Breast epithelium (tissue), 4 donors: Measurements from ENCODE around the gene RNF128. TPM values are rescaled to one million over a fixed set of nuclear protein-coding genes. Genes with fewer than 3 reads are reported as not detected.

Source experiments
- DNase-seq, 2 donors: peaks; one replicate each; pipeline ENCODE4 v3.0.0-alpha.2; 2019; ENCODE audit warnings: low spot score in 2 of 2
- H3K27ac ChIP-seq, 2 donors: fragments of 200-600 bp; sonication (generic) in 1 of 2; one replicate each; pipeline ENCODE4 v1.5.1; 2016 to 2019; ENCODE audit warnings: mild to moderate bottlenecking in 1 of 2
- H3K27me3 ChIP-seq, 2 donors: fragments of 200-600 bp; sonication (generic) in 1 of 2; one replicate each; pipeline versions ENCODE4 v1.5.1 to v1.6.0; 2017 to 2019; ENCODE audit warnings: control low read depth in 1 of 2, mild to moderate bottlenecking in 1 of 2
- H3K36me3 ChIP-seq: fragments of 200-600 bp; one replicate; pipeline ENCODE4 v1.5.1; 2019
- H3K4me1 ChIP-seq, 2 donors: fragments of 200-600 bp; sonication (generic); one replicate each; pipeline ENCODE4 v1.5.1; 2016 to 2019; ENCODE audit warnings: control low read depth in 1 of 2
- H3K4me3 ChIP-seq, 3 donors: fragments of 200-600 bp; sonication (generic); 1 replicate in 2 of 3; 2 replicates in 1 of 3; pipeline ENCODE4 v1.5.1; 2016 to 2019; ENCODE audit warnings: mild to moderate bottlenecking in 3 of 3, moderate library complexity in 2 of 3
- H3K9me3 ChIP-seq, 2 donors: fragments of 200-600 bp; sonication (generic) in 1 of 2; one replicate each; pipeline ENCODE4 v1.5.1; 2016 to 2019; ENCODE audit warnings: control low read depth in 1 of 2
- CTCF ChIP-seq, 3 donors: fragments of 450-650 bp; IDR thresholded peaks; one replicate each; pipeline ENCODE4 v1.5.1; 2016 to 2017; ENCODE audit warnings: antibody characterized with exemption in 3 of 3, mild to moderate bottlenecking in 3 of 3, moderate library complexity in 3 of 3
- POLR2A ChIP-seq: fragments of 450-650 bp; IDR thresholded peaks from one replicate; pipeline ENCODE4 v1.6.1; 2016; ENCODE audit warnings: antibody characterized with exemption, mild to moderate bottlenecking, moderate library complexity
- POLR2AphosphoS5 ChIP-seq, 3 donors: sonication (generic); formaldehyde crosslinking; IDR thresholded peaks; one replicate each; pipeline ENCODE4 v1.6.1; 2017; ENCODE audit warnings: antibody characterized with exemption in 3 of 3
- intact Hi-C: fragments of 100-400 bp; cut with DNase I; formaldehyde crosslinking; loops from one replicate; pipeline ENCODE4 v1.15.1; 2023; ENCODE audit warnings: low total_unique reads
- total RNA-seq, 3 donors: library from RNA; depleted of rRNA; stranded (reverse); fragments of >200 nt; gene quantifications; one replicate each; pipeline ENCODE4 v1.1.0, GENCODE V29; 2016

RNF128 gene, protein sequence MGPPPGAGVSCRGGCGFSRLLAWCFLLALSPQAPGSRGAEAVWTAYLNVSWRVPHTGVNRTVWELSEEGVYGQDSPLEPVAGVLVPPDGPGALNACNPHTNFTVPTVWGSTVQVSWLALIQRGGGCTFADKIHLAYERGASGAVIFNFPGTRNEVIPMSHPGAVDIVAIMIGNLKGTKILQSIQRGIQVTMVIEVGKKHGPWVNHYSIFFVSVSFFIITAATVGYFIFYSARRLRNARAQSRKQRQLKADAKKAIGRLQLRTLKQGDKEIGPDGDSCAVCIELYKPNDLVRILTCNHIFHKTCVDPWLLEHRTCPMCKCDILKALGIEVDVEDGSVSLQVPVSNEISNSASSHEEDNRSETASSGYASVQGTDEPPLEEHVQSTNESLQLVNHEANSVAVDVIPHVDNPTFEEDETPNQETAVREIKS
- 10 to 100 TPM in 1 of 3 donors, 1 to 10 TPM in 2; 1.1 to 17.1 (median 3.9) TPM for total RNA-seq

DNA sequence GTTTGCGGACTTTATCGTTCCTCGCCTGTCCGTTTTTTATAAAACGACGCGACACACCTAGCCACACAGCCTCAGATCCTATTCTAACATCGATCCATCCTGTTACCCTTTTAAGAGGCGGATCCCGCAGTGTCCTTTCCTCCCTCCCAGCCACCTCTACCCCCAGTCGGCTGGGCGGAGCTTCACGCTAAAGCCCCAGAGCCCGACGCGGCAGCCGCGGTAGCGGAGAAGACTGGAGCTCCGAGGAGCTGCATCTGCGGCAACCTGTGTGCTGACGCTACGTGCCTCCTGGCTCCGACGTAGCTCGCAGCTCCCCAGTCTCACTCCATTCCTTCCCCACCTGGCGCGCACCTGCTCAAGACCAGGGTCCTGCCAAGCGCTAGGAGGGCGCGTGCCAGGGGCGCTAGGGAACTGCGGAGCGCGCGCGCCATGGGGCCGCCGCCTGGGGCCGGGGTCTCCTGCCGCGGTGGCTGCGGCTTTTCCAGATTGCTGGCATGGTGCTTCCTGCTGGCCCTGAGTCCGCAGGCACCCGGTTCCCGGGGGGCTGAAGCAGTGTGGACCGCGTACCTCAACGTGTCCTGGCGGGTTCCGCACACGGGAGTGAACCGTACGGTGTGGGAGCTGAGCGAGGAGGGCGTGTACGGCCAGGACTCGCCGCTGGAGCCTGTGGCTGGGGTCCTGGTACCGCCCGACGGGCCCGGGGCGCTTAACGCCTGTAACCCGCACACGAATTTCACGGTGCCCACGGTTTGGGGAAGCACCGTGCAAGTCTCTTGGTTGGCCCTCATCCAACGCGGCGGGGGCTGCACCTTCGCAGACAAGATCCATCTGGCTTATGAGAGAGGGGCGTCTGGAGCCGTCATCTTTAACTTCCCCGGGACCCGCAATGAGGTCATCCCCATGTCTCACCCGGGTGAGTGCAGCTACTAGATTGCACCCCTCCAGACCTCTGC, at the start of gene RNF128:
TSS of gene RNF128 (plus strand) at position 217 of the 953 bp plus-strand sequence. CDS start at position 430, 213 bp downstream.
- Histone ChIP-seq H3K9me3 (no peaks in the 10 kb centered on the region), H3K36me3 (no peaks in the 10 kb centered on the region), H3K27me3 (peaks cover 0 to 68% of the 10 kb centered on the region in 2 donors), H3K27ac (peak within 1 kb of the TSS; percentile 22 to 66), H3K4me3 (peak within 1 kb of the TSS; percentile 37 to 65 (median 58)), H3K4me1 (no peaks in the 10 kb centered on the region)
- intact Hi-C loops, result no loop called here
- TF ChIP-seq CTCF (IDR thresholded peaks at IDR 0.05) (no peak), POLR2AphosphoS5 (IDR thresholded peaks at IDR 0.05) (no peak), POLR2A (no peak)
- DNase-seq, result peak in 1 of 2 donors; percentile 51

- DNase-seq, result no peak
- H3K9me3 ChIP-seq, result no peaks in the 10 kb centered on the region
- H3K27ac ChIP-seq, result no peak overlapping the region
- no peaks in the 10 kb centered on the region for H3K36me3 ChIP-seq
- no peak overlapping the region for H3K4me3 ChIP-seq
- H3K27me3 ChIP-seq, result peaks cover 0 to 60% of the 10 kb centered on the region in 2 donors
- H3K4me1 ChIP-seq, result no peaks in the 10 kb centered on the region
- intact Hi-C loops, result no loop called here
- no peak for TF ChIP-seq CTCF (IDR thresholded peaks at IDR 0.05)
- no peak for TF ChIP-seq POLR2A
- no peak for TF ChIP-seq POLR2AphosphoS5 (IDR thresholded peaks at IDR 0.05)
Observed at GRCh38 chrX:106680716-106681115, 45.8 kb upstream of the RNF128 start.

DNA sequence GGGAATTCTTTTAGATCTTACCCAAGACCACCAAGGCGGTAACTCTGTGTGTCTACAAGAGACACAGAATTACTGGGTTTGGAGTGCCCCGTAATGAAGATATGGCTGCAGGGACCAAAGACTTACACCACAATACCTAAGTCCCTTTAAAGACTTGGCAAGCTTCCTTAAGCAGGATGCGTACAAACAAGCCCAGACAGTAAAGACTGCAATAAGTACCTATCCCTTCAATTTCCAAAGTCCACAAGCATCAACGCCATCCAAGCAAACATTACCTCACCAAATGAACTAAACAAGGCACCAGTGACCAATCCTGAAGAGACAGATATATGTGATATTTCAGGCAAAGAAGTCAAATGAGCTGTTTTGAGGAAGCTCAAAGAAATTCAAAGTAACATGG, 42.3 kb upstream of the RNF128 start:
- no peak overlapping the region for H3K27ac ChIP-seq
- H3K4me3 ChIP-seq, result no peak overlapping the region
- no peak for TF ChIP-seq POLR2AphosphoS5 (IDR thresholded peaks at IDR 0.05)
- no peak for TF ChIP-seq CTCF (IDR thresholded peaks at IDR 0.05)
- TF ChIP-seq POLR2A, result no peak
- no peaks in the 10 kb centered on the region for H3K9me3 ChIP-seq
- no peaks in the 10 kb centered on the region for H3K36me3 ChIP-seq
- intact Hi-C loops, result no loop called here
- H3K4me1 ChIP-seq, result no peaks in the 10 kb centered on the region
- peaks cover 0 to 41% of the 10 kb centered on the region in 2 donors for H3K27me3 ChIP-seq
- DNase-seq, result no peak

GRCh38 chrX:106692425-106693065, 34.0 kb upstream of the RNF128 start:
- Histone ChIP-seq H3K4me3 (no peak overlapping the region), H3K9me3 (no peaks in the 10 kb centered on the region), H3K36me3 (no peaks in the 10 kb centered on the region), H3K27ac (no peak overlapping the region), H3K4me1 (no peaks in the 10 kb centered on the region), H3K27me3 (peaks cover 0 to 21% of the 10 kb centered on the region in 2 donors)
- DNase-seq, result no peak
- intact Hi-C loops, result no loop called here
- TF ChIP-seq POLR2A (no peak), POLR2AphosphoS5 (IDR thresholded peaks at IDR 0.05) (no peak), CTCF (IDR thresholded peaks at IDR 0.05) (no peak)
